Hepatic stellate cell (primary cell): ENCODE results near the gene KCTD1.

Source experiments
- DNase-seq: peaks from one replicate; pipeline ENCODE4 v3.0.0; 2011; ENCODE audit warnings: low spot score

KCTD1 gene

DNA sequence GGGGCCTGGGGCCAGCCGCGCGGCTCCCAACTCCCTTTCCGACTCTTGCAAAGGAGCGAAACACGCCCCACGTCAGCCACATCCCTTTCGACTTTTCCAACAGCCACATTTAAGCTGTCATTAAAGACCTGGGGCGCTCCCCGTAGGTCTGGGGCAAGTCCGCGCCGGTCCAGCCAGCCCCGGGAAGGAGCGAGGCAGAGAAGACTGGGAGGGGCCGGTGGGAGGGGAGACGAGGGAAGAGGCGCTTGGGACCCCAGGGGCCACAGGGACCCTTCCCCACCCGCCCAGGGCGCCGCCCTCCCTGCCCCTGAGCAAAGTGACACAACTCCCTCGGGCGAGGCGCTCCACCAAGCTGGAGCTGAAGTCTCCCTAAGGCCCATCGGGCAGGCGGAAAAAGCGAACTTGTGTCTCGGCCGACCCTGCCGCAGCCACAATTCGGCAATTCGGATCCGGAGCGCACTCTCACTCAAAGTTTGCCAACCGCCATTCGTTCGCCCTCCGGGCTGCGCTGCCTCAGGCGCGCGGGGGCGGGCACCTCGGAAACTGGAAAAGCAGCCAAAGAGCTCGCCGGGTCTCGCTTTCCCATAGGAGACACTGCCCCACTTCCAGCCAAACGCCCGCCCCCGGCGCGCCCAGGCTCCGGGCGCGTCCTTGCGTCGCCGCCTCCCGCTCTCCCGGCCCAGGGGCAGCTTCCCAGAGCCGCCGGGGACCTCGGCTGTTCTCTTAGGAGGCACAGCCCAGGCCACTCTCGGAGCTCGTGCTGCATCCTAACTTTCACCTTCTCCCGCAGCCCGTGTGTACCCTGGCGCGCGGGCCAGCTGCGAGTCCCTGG lies 1.1 kb upstream of the KCTD1 start:
- DNase-seq: peak; percentile 46

DNA sequence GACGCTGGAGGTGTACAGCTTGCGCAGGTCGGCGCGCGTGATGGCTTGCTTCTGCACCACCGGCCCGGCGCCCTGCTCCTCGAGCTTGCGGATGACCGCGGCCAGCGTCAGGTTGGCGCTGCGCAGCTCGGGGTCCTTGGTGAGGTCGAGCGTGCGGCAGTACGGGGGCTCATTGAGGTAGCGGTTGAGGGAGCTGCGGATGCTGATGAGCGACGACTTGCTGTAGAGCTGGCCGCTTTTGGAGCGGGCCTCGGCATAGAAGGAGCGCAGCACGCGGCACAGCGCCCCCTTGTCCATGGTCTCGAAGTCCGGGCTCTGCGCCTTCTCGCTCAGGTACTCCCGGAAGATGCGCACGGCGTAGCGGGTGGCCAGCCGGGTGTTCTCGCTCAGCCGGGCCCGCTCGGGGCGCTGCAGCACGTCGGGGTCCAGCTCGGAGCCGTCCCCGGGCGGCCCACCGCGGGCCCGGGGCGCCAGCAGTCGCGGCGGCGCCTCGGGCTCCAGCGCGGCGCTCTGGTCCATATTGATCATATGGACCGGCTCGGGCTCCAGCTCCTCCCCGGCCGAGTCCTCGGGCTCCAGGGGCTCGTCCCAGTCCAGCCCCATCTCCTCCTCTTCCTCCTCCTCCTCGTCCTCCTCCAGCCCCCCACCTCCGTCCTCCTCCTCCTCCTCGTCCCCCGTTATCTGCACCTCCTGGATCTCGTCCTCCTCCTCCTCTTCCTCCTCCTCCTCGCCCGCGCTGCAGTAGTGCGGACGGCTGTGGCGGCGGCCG lies 523 bp downstream of the KCTD1 start:
- peak; percentile 49 for DNase-seq

DNA sequence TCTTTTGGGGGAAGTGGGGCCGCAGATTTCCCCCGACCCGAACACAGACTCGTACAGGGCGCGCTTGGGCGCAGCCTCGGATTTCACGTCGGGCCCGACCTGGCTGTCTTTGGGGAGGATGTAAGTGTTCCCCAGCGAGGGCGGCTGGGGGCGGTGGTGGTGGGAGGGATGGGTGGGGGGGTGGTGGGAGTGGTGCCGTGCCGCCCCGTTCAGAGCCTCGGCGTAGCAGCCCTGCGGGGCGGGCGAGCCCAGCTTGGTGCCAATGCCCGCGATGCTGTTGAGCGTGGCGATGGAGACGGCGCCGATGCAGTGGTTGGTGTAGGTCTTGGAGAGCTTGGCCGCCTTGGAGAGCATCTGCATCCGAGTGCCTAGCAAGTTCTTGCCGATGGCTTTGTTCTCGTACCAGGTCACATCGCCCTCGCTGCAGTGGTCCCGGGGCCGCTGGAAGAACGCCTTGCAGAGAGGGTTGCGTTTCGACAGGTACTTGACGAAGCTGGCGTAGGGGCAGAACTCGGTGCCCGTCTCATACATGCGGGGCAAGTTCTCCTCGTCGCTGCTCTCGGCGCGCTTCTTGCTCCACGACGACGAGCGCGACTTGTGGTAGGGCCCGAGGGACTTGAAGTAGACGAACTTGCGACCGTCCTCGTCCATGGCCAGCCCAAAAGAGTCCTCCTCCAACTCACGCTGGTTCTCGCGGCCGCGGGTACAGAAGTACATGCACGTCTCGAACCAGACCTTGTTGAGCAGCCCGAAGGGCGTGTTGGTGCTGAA lies 1.3 kb downstream of the KCTD1 start:
- no peak for DNase-seq

GRCh38 chr18:26546170-26546874 lies 2.0 kb downstream of the KCTD1 start:
- DNase-seq: no peak

GRCh38 chr18:26545335-26546123 lies 2.8 kb downstream of the KCTD1 start:
- DNase-seq: no peak

- DNase-seq: no peak
Observed at GRCh38 chr18:26544451-26544850, 3.9 kb downstream of the KCTD1 start.

DNA sequence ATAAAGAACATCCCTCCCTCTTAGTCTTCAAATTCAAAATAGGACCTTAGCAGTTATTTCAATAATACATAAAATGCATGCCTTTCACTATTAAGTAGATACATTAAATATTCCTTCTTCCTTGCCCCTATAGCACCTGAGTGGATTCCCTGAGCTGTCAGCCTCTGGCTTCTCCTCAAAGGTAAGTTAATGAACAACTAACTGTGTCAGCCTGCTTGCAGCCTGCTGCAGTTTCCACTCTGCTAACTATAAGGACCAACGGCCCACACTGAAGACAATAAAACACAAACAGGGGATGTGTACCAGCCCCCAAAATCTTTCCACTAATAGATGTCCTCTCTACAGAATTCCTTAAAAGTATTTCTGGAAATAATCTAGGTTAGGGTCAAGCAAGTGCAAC lies 5.0 kb downstream of the KCTD1 start:
- DNase-seq: no peak

- DNase-seq: no peak
Observed at GRCh38 chr18:26540043-26540628, 8.2 kb downstream of the KCTD1 start.

GRCh38 chr18:26538524-26538923 lies 9.8 kb downstream of the KCTD1 start:
- DNase-seq: no peak

DNA sequence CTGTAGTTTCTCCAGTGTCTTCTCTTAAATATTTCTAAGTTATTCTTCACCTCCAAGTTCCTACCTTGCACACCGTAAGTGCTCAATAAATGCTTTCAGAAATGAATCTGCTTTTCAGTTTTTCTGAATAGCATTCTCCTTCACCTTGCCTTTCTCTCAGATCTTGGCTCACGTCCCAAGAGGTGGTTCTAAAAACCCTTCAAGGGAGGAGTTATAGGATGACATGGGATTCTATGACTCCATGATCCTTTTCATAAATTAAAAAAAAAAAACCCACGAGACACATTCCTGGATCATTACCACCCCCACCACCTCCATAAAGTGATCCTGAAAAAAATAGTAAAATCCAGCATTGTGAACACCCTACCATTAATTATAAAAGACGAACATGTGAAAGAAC lies 11.7 kb downstream of the KCTD1 start:
- DNase-seq: no peak

DNA sequence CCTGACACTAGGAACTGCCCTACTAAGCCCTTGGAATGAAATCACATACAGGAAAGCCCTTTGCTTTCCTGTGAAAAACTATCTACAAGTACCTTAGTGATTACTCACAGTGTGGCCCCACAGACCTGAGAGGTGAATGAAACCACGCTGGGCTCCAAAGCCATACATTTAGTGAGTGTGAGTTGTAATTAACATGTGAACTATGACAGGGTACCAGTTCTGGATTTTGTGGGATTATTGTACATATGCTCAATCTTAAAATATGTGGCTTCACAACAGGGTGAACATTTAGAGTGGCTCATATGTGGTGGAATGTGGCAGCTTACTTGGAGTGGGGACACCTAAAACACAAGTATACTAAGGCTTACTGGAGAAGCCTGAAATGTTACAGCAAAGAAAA lies 12.3 kb downstream of the KCTD1 start:
- no peak for DNase-seq

DNA sequence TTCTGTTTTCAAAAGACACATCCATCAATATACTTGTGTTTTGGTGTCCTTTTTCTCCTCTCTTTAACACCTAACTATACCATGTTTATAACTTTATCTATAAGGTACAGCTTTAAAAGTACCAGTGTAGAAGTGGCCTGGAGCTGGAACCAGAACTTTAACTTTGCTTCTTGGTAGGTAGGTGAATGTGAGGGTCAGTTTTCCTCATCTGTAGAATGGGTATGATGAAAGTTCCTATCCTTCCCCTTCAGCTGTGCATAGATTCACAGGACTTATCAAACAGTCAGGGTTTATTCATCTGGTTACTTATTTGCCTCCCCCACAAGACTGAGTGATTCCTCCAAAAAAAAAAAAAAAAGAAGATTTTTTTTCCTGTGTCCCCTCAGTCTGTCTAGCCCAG lies 12.7 kb downstream of the KCTD1 start:
- no peak for DNase-seq

DNA sequence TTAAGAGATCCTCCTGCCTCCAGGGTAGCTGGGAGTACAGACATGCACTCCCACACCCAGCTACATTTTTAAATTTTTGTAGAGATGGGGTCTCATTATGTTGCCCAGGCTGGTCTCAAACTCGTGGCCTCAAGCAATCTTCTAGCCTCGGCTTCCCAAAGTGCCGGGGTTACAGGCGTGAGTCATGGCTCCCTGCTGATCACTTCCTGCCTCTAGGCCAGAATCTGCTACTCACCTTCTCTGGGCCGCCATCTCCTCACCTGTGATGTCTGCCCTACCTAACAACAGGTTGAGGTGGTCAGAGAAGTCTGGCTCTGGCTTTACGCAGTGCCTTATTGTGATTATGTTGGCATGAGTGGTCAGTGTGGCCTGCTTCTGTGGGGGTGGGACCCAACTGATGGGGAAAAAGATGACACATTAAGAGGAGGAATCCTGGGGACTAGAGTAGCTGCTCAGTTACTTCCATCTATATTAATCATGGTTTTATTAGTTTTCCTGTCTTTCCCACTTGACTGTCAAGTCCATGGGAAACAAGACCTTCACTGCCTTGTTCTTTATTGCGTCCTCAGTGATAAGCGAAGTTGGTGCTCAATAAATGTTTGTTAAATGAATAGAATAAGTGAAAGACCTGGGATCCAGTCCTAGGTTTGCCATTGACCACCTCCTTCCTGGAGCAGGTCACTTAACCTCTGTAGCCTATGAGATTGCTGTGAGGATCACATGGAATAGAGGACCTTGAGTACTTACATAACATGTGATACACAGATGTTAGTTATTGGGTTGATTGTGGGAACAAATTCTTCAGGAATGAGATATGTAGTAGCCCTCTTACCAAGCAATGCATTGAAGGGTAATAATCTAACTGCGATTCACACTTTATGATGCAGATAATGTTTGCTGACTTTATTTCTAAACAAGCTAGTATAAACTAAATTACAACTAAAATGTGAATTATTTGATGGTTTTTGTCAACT lies 15.7 kb downstream of the KCTD1 start:
- no peak for DNase-seq

- DNase-seq: no peak
Observed at GRCh38 chr18:26531605-26532298, 16.6 kb downstream of the KCTD1 start.

GRCh38 chr18:26526966-26527234 lies 21.5 kb downstream of the KCTD1 start:
- DNase-seq: no peak

DNA sequence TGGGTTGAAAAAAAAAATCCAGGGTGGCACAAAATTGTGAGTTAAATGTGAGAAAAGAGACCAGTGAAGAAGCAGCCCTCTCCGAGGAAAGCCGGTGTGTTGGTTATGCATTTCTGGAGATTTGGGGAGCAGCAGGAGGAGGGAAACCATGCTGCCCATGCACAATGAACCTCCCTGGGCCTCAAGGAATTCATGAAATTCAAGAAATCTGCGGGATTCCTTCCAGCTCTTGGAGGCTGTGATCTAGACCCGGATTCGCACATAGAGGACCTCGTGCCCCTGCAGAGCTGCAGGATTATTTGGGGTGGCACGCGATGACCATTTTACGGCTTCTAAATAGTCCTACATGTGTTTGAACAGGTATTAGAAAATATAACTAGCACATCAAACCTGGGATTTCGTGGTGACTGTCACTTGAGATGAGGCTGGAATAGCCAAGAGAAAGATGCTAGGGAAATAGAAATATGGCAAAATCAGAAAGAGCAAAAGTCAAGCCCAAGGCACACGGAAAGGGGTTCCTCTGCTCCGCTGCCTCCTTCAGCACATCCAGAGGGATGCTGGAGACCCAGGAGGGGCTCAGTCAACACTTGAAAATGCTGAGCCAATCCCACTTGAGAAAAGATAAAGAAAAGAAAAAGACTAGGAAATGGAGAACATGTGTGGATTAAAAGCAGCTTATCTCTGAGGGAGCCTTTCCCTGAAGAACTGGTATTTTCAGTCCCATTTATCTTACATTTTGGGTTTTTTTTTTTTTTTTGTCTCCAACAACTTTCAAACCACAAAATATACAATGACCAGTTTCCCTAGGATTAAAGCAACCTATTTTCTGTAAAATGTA lies 22.0 kb downstream of the KCTD1 start:
- no peak for DNase-seq

GRCh38 chr18:26524504-26525351 lies 23.6 kb downstream of the KCTD1 start:
- DNase-seq: no peak
